ENCODE results near the gene PTPRJ.
A peak's percentile ranks its signal among the peaks of the same experiment; 100 is the strongest.
"Not testable (repeated sequence)": the region's sequence is repeated elsewhere in the genome, so short reads cannot be mapped to it uniquely, and the experiment has no call there.

PTPRJ gene

DNA sequence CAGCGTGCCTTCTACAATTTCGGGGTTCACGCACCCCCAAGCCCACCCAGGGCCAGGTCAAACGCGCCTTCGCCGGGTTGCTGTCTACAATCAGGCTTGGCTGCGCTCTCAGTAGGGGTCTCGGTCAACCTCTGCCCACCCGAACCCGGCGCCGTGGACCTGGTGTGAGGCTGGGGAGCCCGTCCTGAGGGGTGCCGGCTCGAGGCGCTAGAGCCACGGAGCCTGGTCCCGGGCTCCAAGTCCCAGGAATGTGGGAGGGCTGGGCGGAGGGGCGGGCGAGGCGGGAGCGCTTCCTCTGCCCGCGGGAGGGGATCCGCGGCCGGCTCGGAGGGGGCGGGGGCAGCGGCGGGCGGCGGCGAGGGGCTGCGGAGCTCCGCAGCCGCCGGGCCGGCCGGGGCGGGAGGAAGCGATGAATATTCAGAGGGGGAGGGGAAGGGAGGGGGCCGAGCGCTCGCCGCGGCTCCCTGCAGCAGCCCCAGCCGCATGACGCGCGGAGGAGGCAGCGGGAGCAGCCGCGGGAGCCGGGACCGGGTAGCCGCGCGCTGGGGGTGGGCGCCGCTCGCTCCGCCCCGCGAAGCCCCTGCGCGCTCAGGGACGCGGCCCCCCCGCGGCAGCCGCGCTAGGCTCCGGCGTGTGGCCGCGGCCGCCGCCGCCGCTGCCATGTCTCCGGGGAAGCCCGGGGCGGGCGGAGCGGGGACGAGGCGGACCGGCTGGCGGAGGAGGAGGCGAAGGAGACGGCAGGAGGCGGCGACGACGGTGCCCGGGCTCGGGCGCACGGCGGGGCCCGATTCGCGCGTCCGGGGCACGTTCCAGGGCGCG is at the start of gene PTPRJ:
Gene PTPRJ (plus strand): TSS at position 472 of the 819 bp plus-strand sequence. CDS start 354 bp downstream, outside the sequence.
- Histone ChIP-seq H3K27me3 (ENCODE audit: insufficient read depth, low read depth, severe bottlenecking) (no peaks in the 10 kb centered on the region), H3K9me3 (ENCODE audit: severe bottlenecking) (no peaks in the 10 kb centered on the region), H3K36me3 (no peaks in the 10 kb centered on the region), H3K27ac (no peak within 1 kb of the TSS), H3K4me3 (ENCODE audit: low read depth, low read length) (peak within 1 kb of the TSS; percentile 65)
- peak; percentile 36 for DNase-seq
- TF ChIP-seq, protein P1, sequence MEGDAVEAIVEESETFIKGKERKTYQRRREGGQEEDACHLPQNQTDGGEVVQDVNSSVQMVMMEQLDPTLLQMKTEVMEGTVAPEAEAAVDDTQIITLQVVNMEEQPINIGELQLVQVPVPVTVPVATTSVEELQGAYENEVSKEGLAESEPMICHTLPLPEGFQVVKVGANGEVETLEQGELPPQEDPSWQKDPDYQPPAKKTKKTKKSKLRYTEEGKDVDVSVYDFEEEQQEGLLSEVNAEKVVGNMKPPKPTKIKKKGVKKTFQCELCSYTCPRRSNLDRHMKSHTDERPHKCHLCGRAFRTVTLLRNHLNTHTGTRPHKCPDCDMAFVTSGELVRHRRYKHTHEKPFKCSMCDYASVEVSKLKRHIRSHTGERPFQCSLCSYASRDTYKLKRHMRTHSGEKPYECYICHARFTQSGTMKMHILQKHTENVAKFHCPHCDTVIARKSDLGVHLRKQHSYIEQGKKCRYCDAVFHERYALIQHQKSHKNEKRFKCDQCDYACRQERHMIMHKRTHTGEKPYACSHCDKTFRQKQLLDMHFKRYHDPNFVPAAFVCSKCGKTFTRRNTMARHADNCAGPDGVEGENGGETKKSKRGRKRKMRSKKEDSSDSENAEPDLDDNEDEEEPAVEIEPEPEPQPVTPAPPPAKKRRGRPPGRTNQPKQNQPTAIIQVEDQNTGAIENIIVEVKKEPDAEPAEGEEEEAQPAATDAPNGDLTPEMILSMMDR (IDR thresholded peaks at IDR 0.05; ENCODE audit: low read depth, low read length) = no peak

DNA sequence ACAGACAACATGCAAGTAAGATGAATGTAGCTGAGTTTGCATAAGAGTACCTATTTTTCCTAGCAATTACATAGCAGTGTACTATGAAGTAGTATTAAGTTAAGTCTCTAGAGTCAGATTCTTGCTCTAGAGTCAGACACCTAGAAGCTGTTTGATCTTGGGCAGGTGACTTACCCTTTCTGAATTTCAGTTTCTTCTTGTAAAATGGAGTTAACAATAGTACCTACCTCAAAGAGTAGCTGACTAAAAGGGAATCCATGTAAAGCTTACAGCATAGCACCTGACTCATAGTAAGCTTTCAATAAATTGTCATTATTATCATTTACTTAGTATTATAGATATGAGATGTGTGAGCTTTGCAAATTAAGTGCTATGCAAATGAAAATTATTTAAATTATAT is 47.8 kb upstream of the PTPRJ start:
- Histone ChIP-seq H3K27me3 (ENCODE audit: insufficient read depth, low read depth, severe bottlenecking) (no peaks in the 10 kb centered on the region), H3K4me3 (ENCODE audit: low read depth, low read length) (no peak overlapping the region), H3K27ac (no peak overlapping the region), H3K36me3 (no peaks in the 10 kb centered on the region), H3K9me3 (ENCODE audit: severe bottlenecking) (no peaks in the 10 kb centered on the region)
- TF ChIP-seq, protein P1 (IDR thresholded peaks at IDR 0.05; ENCODE audit: low read depth, low read length) = no peak
- DNase-seq = no peak

DNA sequence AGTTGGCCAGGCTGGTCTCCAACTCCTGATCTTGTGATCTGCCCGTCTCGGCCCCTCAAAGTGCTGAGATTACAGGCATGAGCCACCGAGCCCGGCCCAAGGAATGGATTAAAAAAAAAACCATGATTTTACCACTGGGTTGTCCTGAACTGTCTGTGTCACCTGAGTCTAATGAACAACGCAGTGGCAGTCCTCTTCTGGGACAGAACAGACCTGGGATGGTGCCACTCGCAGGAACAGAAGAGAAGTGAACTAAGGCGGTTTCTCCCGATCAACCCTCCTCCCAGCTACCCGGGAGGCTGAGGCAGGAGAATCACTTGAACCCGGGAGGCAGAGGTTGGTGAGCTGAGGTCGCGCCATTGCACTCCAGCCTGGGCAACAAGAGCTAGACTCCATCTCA is 46.6 kb upstream of the PTPRJ start:
- TF ChIP-seq, protein P1 (IDR thresholded peaks at IDR 0.05; ENCODE audit: low read depth, low read length) = 0 out of 2 replicates have a peak, but pooled peaks have one; percentile 6

DNA sequence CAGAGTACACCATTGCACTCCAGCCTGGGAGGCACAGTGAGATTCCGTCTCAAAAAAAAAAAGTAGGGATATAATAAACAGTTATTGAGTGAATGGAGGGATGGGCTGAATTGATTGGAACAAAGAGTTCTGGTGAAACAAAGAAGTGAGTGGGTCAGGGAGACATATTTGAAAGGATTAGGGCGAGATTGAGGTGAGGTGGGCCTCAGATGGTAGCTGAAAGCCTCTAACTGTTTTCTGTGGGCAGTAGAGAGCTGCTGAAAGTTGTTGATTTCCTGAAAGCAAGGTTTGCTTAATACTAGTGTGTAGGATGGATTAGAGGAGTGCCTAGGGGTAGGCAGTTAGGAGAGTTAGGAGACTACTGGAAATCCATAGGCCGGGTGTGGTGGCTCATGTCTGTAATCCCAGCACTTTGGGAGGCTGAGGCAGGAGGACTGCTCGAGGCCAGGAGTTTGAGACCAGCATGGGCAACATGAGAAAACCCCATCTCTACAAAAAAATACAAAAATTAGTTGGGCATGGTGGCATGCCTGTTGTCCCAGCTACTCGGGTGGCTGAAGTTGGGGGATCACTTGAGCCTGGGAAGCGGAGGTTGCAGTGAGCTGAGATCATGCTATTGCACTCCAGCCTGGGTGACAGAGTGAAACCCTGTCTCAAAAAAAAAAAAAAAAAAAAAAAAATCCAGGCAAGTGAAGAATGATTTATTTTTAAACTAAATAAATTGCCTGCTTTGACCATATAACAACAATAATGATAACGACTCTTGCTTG is 41.4 kb upstream of the PTPRJ start:
- TF ChIP-seq, protein P1 (IDR thresholded peaks at IDR 0.05; ENCODE audit: low read depth, low read length) = no peak
- no peak overlapping the region for H3K4me3 ChIP-seq (ENCODE audit: low read depth, low read length)
- DNase-seq = no peak
- no peak overlapping the region for H3K27ac ChIP-seq
- no peaks in the 10 kb centered on the region for H3K9me3 ChIP-seq (ENCODE audit: severe bottlenecking)
- no peaks in the 10 kb centered on the region for H3K36me3 ChIP-seq
- H3K27me3 ChIP-seq (ENCODE audit: insufficient read depth, low read depth, severe bottlenecking) = no peaks in the 10 kb centered on the region

More for the DNA sequence above, 46.6 kb upstream of the PTPRJ start:
- H3K36me3 ChIP-seq; H3K27ac ChIP-seq; H3K4me3 ChIP-seq (ENCODE audit: low read depth, low read length); H3K27me3 ChIP-seq (ENCODE audit: insufficient read depth, low read depth, severe bottlenecking); H3K9me3 ChIP-seq (ENCODE audit: severe bottlenecking): not testable (repeated sequence)
- DNase-seq = peak; percentile 11

DNA sequence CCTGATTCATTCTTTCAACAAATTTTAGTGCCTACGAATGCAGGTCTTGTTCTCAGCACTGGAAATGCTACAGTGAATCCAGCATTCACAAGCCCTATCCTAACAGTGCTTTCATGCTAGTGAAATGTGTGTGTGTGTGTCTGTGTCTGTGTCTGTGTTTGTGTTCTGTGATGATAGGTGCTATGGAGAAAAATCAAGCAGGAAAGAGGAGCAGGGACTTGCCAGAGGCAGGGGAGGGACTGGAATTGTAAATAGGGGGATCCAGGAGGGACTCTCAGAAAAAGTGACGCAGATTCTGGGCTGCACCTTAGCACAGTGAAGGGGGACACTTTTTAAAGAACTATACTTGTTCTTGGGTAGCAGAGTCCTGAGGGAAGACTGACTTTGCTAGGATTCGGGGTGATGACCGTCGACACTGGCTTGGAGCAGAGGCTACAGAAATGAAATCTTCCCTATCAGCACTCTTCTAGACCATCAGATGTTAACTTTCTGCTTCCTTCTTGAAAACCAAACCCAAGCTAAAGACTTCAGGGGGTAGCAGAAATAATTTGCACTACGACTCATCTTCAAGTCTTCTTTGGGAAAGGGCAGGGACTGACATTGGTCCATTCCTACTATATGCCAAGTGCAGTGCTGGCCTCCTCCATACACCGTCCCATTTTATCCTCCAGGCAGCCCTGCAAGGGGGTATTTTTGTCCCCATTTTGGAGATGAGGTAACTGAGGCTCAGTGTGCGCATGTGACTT is 39.3 kb upstream of the PTPRJ start:
- Histone ChIP-seq H3K9me3 (ENCODE audit: severe bottlenecking) (no peaks in the 10 kb centered on the region), H3K36me3 (no peaks in the 10 kb centered on the region), H3K27ac (no peak overlapping the region), H3K4me3 (ENCODE audit: low read depth, low read length) (no peak overlapping the region), H3K27me3 (ENCODE audit: insufficient read depth, low read depth, severe bottlenecking) (no peaks in the 10 kb centered on the region)
- DNase-seq = no peak
- TF ChIP-seq, protein P1 (IDR thresholded peaks at IDR 0.05; ENCODE audit: low read depth, low read length) = no peak

All from WERI-Rb-1 (cell line).